GM19351 (cell line): Measurements from ENCODE around the gene GP5.

Experiments
- ATAC-seq: cut with Tn5 transposase; IDR thresholded peaks from one replicate; pipeline ENCODE4 v1.9.1; 2021; ENCODE audit warnings: mild to moderate bottlenecking, moderate library complexity; ENCODE audit not compliant: unreplicated experiment

Gene GP5

DNA sequence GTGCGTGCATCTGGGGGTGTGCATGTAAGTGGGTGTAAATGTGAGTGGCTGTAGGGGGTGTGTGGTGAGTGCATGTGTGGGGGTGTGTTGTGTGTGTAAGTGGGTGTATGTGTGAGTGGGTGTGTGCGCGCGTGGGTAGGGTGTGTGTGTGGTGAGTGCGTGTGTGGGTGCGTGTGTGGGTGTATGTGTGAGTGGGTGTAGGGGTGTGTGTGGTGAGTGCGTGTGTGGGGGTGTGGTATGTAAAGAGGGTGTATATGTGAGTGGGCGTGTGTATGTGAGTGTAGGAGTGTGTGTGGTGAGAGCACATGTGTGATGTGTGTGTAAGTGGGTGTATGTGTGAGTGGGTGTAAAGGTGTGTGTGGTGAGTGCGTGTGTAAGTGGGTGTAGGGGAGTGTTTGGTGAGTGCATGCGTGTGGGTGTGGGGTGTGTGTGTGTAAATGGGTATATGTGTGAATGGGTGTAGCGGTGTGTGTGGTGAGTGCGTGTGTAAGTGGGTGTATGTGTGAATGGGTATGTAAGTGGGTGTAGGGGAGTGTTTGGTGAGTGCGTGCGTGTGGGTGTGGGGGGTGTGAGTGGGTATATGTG lies 47.0 kb downstream of the GP5 start:
- no peak for ATAC-seq

DNA sequence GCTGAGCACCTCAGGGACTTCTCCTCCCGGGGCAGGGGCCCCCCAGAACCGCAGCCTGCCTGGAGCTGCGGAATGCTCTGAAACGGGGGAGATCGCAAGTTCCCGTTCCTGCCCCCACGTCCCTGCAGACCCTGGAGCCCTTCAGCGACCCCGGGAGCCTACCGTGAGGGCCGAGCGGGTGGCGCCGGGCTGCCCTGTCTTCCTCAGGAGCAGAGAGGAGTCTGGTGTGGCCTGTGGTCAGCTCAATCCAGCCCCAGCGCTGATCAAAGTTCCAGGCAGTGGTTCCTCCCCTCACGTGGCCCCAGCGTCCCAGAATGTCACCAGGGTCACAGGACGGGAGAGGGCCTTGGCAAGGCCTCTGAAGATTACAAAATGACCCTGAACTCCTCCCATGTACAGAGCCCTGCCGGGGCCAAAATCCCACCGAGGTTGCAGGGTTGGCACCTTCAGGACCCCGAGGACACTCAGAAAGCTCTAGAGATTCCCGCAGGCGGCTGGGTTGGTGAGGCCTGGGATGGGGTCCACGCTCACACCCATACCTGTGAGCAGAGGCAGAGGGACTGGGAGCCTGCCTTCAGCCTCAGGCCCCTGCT lies 47.9 kb downstream of the GP5 start, which contains the start of gene CPN2:
CPN2 (minus strand) TSS at position 249 of the 593 bp plus-strand sequence. CDS start 8,626 bp downstream, outside the sequence.
- no peak for ATAC-seq

DNA sequence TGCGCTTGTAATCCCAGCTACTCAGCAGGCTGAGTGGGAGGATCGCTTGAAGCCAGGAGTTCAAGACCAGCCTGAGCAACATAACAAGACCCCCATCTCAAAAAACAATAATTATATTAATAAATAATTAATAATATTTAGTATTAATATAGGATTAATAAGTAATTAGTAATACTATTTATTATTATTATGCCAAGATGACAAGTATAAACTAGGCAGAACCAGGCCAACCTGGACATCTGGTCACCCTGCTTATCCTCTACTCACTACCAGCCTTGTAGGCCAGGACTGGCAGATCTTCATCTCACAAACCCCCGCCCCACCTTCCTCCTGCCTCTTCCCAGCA lies 48.4 kb downstream of the GP5 start:
- no peak for ATAC-seq

DNA sequence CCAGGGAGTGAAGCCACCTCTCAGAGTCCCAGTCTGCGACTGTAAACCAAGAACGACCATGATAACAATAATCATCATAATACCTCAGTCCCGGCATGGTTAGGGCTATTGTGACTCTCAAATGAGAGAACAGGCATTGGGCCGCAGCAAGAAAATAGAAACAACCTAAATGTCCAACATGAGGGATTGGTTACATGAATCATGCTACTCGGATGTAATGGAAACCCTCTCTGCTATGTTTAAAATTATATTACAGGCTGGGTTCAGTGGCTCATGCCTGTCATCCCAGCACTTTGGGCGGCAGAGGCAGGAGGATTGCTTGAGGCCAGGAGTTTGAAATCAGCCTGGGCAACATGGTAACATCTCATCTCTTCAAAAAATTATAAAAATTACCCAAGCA lies 50.7 kb downstream of the GP5 start:
- ATAC-seq, result no peak

DNA sequence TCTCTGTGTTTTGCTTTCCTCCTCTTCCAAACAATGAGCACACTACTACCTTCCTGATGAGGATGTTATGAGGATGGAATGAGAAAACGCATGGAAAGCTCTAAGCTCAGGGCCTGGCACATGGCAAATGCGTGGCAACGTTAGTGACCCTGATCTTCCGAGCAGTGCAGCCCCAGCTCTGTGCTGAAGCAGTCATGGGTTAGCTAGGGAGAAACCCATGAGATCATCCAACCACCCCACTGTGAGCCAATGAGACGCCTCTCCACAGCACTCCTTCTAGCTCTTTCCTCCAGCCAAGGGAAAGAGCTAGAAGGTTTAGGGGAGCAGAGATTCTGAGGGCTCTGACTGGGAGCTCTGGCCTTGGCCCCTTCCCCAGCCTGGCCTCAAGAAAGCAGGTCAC lies 52.4 kb downstream of the GP5 start:
- ATAC-seq, result no peak

DNA sequence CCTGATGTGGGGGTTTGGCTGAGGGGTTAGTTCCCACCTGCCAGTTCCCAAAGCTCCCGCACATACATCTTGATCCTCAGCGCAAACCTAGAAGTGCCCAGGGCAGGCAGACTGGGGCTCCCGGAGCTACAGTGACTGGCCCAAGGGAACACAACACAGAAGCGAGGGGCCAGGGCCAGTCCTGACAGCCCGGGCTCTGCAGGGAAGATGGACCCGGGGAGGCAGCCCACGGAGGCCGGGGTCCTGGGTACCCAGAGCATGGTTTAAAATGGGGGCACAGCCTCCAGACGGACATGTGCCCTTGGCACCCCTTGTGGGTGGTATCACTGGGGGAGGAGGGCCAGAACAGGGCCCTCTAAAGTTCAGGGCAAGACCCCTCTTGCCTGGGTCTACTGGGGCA lies 53.0 kb downstream of the GP5 start:
- ATAC-seq, result no peak
